ENCODE measurements around the gene LDAH. TPM values are rescaled to one million over a fixed set of nuclear protein-coding genes. Genes with fewer than 3 reads are reported as not detected.
A peak's percentile ranks its signal among the peaks of the same experiment; 100 is the strongest.

LDAH gene
- total and polyA plus RNA-seq, 3 experiments from 2014 or later = 12.7 to 32.1 (median 31.6) TPM

DNA sequence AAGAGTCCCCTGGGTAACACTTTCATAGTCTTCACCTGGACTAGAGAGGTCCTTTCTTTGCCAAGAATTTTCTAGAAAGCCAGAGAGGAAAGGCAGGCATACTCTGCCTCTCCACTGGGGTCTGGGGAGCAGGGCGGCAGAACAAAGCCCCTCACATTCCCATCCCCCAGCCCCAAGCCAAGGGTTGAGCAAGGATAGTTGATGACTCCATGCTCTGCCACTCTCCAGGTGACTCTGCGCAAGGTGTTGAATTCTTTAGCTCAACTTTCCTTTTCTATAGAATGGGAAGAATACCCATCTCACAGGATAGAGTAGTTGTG is 158.9 kb downstream of the LDAH start:
- peaks cover 58% of the 10 kb centered on the region for H3K27me3 ChIP-seq (ENCODE audit: insufficient read depth, low read length, poor library complexity, severe bottlenecking)

DNA sequence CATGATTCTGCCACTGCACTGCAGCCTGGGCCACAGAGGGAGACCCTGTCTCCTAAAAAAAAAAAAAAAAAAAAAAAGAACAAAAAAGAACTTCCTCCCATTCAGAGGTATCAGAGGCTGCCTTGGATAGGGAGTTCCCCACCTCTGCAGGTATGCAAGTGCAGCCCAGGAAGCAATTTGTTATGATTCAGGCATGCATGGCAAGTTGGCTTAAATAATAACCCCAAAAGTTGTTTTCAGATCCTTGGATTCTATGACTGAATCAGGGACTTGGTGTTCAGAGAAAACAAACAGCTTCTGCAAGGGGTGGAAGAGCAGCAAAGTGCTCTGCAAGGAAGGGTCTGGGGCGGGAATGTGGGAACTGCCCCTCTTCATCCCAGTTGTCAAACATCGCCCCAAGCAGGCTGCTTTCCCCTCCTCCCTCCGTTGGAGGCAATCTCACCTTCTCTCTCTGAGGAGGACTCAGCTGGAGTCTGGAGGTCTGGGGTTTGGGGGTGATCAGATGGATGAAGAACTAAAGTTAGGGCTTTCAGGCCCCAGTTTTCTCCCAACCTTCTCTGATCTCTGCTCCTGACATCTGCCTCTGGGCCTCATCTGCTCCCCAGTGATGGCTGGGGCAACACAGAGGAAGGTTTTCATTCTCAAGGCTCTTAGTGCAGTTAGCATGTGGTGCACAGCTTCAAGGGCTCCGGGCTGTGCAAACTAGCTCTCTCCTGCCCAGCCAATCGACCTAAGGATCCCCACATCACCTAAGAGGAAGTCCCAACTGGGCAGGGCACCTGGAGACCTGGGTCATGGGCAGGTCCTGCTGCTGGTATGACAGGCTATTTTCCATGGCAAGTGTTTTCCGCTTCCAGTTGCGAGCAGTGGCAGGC is 159.5 kb downstream of the LDAH start:
- Histone ChIP-seq H3K4me1 (ENCODE audit: insufficient read depth, low read length) (peaks cover 4% of the 10 kb centered on the region), H3K27ac (ENCODE audit: low read depth, low read length) (no peak overlapping the region), H3K9me3 (ENCODE audit: low read length) (no peaks in the 10 kb centered on the region), H3K36me3 (ENCODE audit: insufficient read depth, low read length) (no peaks in the 10 kb centered on the region), H3K27me3 (ENCODE audit: insufficient read depth, low read length, poor library complexity, severe bottlenecking) (peaks cover 52% of the 10 kb centered on the region), H3K4me3 (ENCODE audit: low read length) (no peak overlapping the region)
- CTCF ChIA-PET = interaction anchor here (3.0 to 6.7 kb wide), 3 partner anchors 13 to 300 kb away, joined by 18 to 105 read pairs (median 67); partner anchors contain the start of gene HS1BP3
- Mint-ChIP-seq H3K9me3 (peaks cover 0 to 2% (median 0%) of the 10 kb centered on the region in 5 donors), H3K36me3 (no peaks in the 10 kb centered on the region), H3K4me3 (peak overlapping the region in 1 of 7 donors; percentile 17), H3K27ac (no peak overlapping the region), H3K27me3 (peaks cover 48 to 80% of the 10 kb centered on the region in 2 donors), H3K4me1 (peaks cover 6 to 25% (median 10%) of the 10 kb centered on the region in 3 donors)
- DNase-seq = no peak
- POLR2A ChIA-PET = no interaction called here

More for the DNA sequence above, 158.9 kb downstream of the LDAH start:
- Mint-ChIP-seq H3K27ac (no peak overlapping the region), H3K4me3 (peak overlapping the region in 1 of 7 donors; percentile 43), H3K9me3 (peaks cover 0 to 2% (median 0%) of the 10 kb centered on the region in 5 donors), H3K36me3 (no peaks in the 10 kb centered on the region), H3K27me3 (peaks cover 52 to 80% of the 10 kb centered on the region in 2 donors), H3K4me1 (peaks cover 6 to 27% (median 10%) of the 10 kb centered on the region in 3 donors)
- ChIA-PET POLR2A (no interaction called here), CTCF (interaction anchor here (4.8 to 6.7 kb wide), 2 partner anchors 13 to 299 kb away, joined by 67 to 105 read pairs; partner anchors contain the start of gene HS1BP3)
- no peak overlapping the region for H3K4me3 ChIP-seq (ENCODE audit: low read length)
- H3K4me1 ChIP-seq (ENCODE audit: insufficient read depth, low read length) = peaks cover 4% of the 10 kb centered on the region
- H3K27ac ChIP-seq (ENCODE audit: low read depth, low read length) = no peak overlapping the region
- no peak for DNase-seq
- no peaks in the 10 kb centered on the region for H3K36me3 ChIP-seq (ENCODE audit: insufficient read depth, low read length)
- H3K9me3 ChIP-seq (ENCODE audit: low read length) = no peaks in the 10 kb centered on the region

DNA sequence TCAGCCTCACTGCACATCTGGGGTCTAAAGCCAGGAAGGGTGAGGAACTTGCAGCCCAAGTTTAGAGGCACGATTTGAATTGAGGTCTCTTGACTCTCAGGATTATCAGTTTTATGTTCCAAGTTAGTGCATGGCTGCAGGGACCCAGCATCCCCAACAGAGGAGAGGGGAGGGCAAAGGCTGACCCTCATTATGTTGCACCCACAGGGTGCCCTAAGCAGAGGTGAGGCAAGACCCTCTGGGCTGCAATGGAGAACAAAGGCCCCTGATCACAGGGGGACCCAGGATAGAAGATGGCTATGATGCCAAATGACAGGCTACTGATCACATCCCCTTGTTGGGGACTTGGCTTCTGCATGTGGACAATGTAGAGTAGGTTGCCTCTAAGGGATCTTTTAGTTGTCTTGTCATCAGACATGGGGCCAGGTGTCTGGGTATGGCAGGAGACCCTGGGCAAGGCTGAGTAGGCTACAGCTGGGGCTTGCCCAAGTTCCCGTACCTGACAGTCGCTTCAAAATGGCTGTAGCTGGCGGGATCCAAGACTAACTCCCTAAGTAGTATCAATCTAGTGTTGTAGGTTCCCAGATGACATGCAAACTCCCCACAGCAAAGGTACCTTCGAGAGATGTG is 160.5 kb downstream of the LDAH start:
- no peaks in the 10 kb centered on the region for H3K9me3 ChIP-seq (ENCODE audit: low read length)
- H3K4me3 ChIP-seq (ENCODE audit: low read length) = no peak overlapping the region
- Mint-ChIP-seq H3K4me3 (no peak overlapping the region), H3K27ac (no peak overlapping the region), H3K36me3 (no peaks in the 10 kb centered on the region), H3K9me3 (no peaks in the 10 kb centered on the region), H3K4me1 (peaks cover 6 to 18% (median 8%) of the 10 kb centered on the region in 3 donors), H3K27me3 (peaks cover 41 to 76% of the 10 kb centered on the region in 2 donors)
- DNase-seq = no peak
- peaks cover 4% of the 10 kb centered on the region for H3K4me1 ChIP-seq (ENCODE audit: insufficient read depth, low read length)
- POLR2A ChIA-PET = interaction anchor here (1.9 kb wide), 1 partner anchor 12 kb away, joined by 7 read pairs; the partner anchor contains the start of gene HS1BP3
- CTCF ChIA-PET = interaction anchor here (0.7 to 6.7 kb wide), 23 partner anchors 9 to 329 kb away, joined by 3 to 105 read pairs (median 5); partner anchors contain the start of genes HS1BP3 and RHOB
- H3K36me3 ChIP-seq (ENCODE audit: insufficient read depth, low read length) = no peaks in the 10 kb centered on the region
- H3K27ac ChIP-seq (ENCODE audit: low read depth, low read length) = no peak overlapping the region
- peaks cover 43% of the 10 kb centered on the region for H3K27me3 ChIP-seq (ENCODE audit: insufficient read depth, low read length, poor library complexity, severe bottlenecking)

DNA sequence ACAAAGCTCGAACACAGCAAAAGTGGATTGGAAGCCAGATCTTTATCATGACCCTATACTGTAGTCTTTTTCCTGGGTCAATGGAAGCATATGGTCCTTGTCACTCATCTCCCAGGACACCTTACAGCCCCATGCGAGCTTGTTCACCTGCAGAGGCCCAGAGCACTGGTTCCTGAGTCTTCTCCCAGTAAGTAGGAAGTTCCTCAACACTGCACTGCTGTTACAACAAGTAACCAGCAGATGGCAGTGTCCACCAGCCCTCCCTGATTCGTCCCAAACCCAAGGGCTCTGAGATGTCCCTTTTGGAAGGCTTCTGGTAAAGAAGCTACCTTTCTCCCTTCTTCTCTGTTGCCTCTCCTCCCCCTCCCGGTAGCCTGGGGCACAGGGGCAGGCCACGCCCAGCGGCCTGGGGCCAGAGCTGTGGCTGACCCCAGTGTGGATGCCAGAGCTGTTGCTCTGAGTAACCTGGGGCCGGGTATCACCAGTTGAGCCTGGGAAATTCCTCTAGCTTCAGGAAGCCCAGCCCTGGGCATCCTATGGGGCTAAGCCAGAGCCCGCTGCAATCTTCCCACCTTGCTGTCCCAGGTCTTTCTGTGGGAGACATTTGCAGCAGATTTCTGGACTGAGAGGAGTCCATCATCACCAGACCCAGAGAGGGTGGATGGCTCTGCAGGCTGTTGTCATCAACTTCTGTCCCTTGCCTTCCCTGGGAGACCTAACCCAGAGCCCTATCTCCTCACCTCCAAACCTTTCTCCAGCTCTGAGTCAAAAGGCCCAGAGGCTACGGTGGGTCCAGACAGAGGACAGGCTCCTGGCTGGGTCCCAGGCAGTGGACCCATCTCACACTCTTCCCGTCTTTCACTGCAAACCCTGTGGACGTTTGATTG is 161.2 kb downstream of the LDAH start:
- H3K36me3 Mint-ChIP-seq = no peaks in the 10 kb centered on the region
- H3K9me3 Mint-ChIP-seq = no peaks in the 10 kb centered on the region
- ChIA-PET CTCF (interaction anchor here (0.7 to 6.7 kb wide), 29 partner anchors 9 to 455 kb away, joined by 3 to 105 read pairs (median 4); partner anchors contain the start of genes HS1BP3 and RHOB), POLR2A (interaction anchor here (1.9 kb wide), 1 partner anchor 11 kb away, joined by 7 read pairs; the partner anchor contains the start of gene HS1BP3)
- H3K9me3 ChIP-seq (ENCODE audit: low read length) = no peaks in the 10 kb centered on the region
- peaks cover 6 to 18% (median 8%) of the 10 kb centered on the region in 3 donors for H3K4me1 Mint-ChIP-seq
- DNase-seq = peak; percentile 35 to 77 (median 58)
- peaks cover 43% of the 10 kb centered on the region for H3K27me3 ChIP-seq (ENCODE audit: insufficient read depth, low read length, poor library complexity, severe bottlenecking)
- no peak overlapping the region for H3K4me3 ChIP-seq (ENCODE audit: low read length)
- peaks cover 41 to 80% of the 10 kb centered on the region in 2 donors for H3K27me3 Mint-ChIP-seq
- no peak overlapping the region for H3K27ac ChIP-seq (ENCODE audit: low read depth, low read length)
- no peak overlapping the region for H3K27ac Mint-ChIP-seq
- peaks cover 4% of the 10 kb centered on the region for H3K4me1 ChIP-seq (ENCODE audit: insufficient read depth, low read length)
- H3K4me3 Mint-ChIP-seq = no peak overlapping the region
- H3K36me3 ChIP-seq (ENCODE audit: insufficient read depth, low read length) = no peaks in the 10 kb centered on the region

DNA sequence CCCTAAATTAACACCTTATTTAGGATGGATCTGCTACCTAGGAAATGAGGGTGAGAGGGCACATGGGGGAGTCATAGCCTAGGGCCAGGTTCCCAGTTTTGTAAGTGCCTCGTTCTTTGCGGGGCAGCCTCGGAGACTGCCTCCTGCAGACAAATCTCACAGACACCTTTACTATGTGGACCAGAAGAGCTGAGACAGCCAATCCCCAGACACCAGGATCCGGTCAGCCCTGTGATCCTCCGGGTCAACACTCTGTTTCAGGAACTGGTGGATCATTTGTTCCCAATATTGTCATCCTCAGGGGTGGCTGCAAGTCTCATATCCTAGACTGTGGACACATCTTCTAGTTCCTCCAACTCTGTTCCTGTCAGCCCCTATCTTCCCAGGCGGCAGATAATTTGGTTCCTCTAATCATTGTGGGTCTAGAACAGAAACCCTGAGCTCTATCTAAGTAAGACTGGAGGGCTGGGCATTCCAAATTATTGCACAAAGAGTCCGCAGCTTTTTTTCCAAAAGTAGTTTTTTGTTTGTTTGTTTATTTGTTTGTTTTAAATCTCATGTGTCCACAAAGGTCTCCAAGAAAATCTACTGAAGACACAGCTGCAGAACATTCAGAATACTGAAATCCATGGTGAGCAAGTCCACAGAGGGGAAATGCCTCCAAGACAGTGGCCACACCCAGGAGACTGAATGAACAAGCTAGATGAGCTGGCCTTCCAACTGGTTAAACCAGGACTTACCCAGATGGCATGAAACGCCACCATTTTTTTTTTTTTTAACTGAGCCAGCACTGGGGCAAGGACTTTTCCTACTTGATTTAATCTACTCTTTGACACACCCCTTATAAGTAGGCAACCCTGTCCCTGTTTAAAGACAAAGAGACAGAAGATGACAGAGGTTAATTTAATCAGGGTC is 162.1 kb downstream of the LDAH start:
- Mint-ChIP-seq H3K4me1 (peaks cover 0 to 10% (median 4%) of the 10 kb centered on the region in 3 donors), H3K27ac (peak overlapping the region in 1 of 8 donors; percentile 23), H3K27me3 (peaks cover 36 to 79% of the 10 kb centered on the region in 2 donors), H3K4me3 (no peak overlapping the region), H3K36me3 (no peaks in the 10 kb centered on the region), H3K9me3 (no peaks in the 10 kb centered on the region)
- no peaks in the 10 kb centered on the region for H3K36me3 ChIP-seq (ENCODE audit: insufficient read depth, low read length)
- H3K9me3 ChIP-seq (ENCODE audit: low read length) = no peaks in the 10 kb centered on the region
- H3K4me1 ChIP-seq (ENCODE audit: insufficient read depth, low read length) = peaks cover 1% of the 10 kb centered on the region
- no peak overlapping the region for H3K4me3 ChIP-seq (ENCODE audit: low read length)
- ChIA-PET POLR2A (interaction anchor here (1.9 kb wide), 1 partner anchor 10 kb away, joined by 7 read pairs; the partner anchor contains the start of gene HS1BP3), CTCF (interaction anchor here (0.7 to 6.7 kb wide), 20 partner anchors 10 to 456 kb away, joined by 3 to 105 read pairs (median 5); partner anchors contain the start of genes HS1BP3 and RHOB)
- DNase-seq = no peak
- peaks cover 36% of the 10 kb centered on the region for H3K27me3 ChIP-seq (ENCODE audit: insufficient read depth, low read length, poor library complexity, severe bottlenecking)
- H3K27ac ChIP-seq (ENCODE audit: low read depth, low read length) = no peak overlapping the region

DNA sequence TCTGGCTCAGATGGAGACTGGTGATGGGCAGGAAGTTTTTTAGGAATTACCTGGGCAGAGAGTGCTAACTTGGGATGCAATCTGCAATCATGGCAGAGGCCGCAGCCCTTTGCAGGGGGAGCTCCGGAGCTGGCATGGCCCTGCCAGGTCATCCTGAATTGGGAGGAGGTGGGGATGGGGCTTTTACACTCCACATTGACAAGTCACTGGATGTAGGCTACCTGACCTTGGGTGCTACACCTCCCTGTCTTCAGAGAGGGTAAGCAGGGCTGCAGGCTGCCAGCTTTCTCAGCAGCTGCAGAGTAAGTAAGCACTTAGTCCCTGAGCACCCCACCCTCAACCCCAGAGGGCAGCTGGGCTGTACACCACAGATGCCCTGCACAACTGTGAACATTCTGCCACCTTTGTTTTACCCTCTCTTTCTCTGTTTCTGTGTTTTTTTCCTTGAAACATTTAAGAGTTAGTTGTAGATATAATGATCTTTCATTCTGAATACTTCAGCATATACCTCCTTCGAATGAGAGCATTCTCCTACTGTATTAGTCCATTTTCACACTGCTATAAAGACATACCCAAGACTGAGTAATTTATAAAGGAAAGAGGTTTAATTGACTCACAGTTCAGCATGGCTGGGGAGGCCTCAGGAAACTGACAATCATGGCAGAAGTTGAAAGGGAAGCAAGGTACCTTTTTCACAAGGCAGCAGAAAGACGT is 165.2 kb downstream of the LDAH start:
- POLR2A ChIA-PET = no interaction called here
- Mint-ChIP-seq H3K36me3 (no peaks in the 10 kb centered on the region), H3K4me3 (no peak overlapping the region), H3K27me3 (peaks cover 15 to 51% of the 10 kb centered on the region in 2 donors), H3K4me1 (no peaks in the 10 kb centered on the region), H3K27ac (no peak overlapping the region), H3K9me3 (no peaks in the 10 kb centered on the region)
- H3K9me3 ChIP-seq (ENCODE audit: low read length) = no peaks in the 10 kb centered on the region
- DNase-seq = no peak
- H3K4me1 ChIP-seq (ENCODE audit: insufficient read depth, low read length) = no peaks in the 10 kb centered on the region
- H3K27ac ChIP-seq (ENCODE audit: low read depth, low read length) = no peak overlapping the region
- no peak overlapping the region for H3K4me3 ChIP-seq (ENCODE audit: low read length)
- H3K36me3 ChIP-seq (ENCODE audit: insufficient read depth, low read length) = no peaks in the 10 kb centered on the region
- peaks cover 8% of the 10 kb centered on the region for H3K27me3 ChIP-seq (ENCODE audit: insufficient read depth, low read length, poor library complexity, severe bottlenecking)
- CTCF ChIA-PET = interaction anchor here (0.9 to 1.6 kb wide), 3 partner anchors 14 to 125 kb away, joined by 3 to 5 read pairs (median 3); no protein-coding TSS in a partner anchor
